Measurements from ENCODE around the gene N4BP2L2.

The N4BP2L2 gene

DNA sequence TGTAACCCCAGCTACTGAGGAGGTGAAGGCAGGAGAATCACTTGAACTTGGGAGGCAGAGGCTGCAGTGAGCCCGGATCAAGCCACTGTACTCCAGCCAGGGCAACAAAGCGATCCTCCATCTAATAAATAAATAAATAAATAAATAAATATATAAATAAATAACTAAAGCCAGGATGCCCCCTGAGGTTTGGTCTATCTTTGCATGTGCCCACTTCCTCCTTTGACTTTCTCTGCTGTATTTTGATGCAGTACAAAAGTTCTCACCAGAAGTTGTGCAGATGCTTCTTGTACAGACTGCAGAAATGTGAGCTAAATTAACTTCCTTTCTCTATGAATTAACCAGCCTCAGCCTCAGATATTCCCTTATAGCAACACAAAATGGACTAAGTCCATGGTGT lies 6.5 kb upstream of the N4BP2L2 start:
- H3K4me1 Mint-ChIP-seq: no peaks in the 10 kb centered on the region
- no peaks in the 10 kb centered on the region for H3K9me3 Mint-ChIP-seq
- H3K27me3 Mint-ChIP-seq: no peaks in the 10 kb centered on the region
- H3K36me3 Mint-ChIP-seq: no peaks in the 10 kb centered on the region
- H3K4me3 Mint-ChIP-seq: no peak overlapping the region
- no peak overlapping the region for H3K27ac Mint-ChIP-seq

DNA sequence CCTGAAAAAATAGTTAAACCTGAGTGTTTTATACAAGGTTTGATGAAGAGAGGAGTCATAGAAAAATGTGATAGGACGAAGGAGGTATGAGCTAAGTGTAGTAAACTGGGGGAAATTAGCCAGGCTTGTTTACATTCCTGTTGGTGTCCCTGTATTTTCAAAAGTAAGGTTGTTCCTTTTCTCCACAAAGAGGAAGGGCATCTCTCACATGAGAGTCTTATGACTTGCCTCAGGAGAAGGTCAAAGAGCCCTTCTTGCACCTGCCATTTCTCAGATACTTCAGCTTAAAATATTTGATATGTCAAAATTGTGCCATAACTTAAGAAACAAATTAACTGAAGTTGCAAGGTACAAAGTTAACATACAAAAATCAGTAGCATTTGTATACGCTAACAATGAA lies 3.6 kb upstream of the N4BP2L2 start:
- Mint-ChIP-seq H3K27ac (no peak overlapping the region), H3K36me3 (no peaks in the 10 kb centered on the region), H3K27me3 (no peaks in the 10 kb centered on the region), H3K4me1 (peaks cover 14% of the 10 kb centered on the region), H3K9me3 (no peaks in the 10 kb centered on the region), H3K4me3 (no peak overlapping the region)

DNA sequence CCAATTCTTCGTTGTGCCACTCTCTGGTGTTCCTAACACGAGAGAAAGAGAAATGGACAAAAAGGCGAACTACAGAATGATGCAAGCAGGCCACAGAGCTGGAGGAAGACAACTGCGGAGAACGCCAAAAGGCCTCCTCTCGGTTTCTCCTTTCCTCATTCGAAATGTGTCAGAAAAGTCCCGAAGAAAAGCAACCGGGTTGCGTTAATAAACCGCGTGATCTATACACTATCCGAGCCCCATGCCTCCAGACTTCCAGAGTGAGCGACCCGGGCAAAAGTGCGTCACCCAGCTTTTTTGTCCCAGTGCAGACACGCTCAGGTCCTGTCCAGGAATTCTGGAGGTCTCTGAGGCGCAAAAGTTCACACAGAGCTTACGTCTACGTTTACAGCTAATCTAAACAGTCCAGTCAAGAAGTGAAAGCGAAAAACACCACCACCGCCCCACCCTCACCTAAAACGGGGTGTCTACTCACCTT lies 413 bp downstream of the N4BP2L2 start:
- H3K27ac Mint-ChIP-seq: peak overlapping the region; percentile 99
- H3K27me3 Mint-ChIP-seq: no peaks in the 10 kb centered on the region
- peaks cover 27% of the 10 kb centered on the region for H3K36me3 Mint-ChIP-seq
- peak overlapping the region; percentile 98 for H3K4me3 Mint-ChIP-seq
- H3K9me3 Mint-ChIP-seq: no peaks in the 10 kb centered on the region
- H3K4me1 Mint-ChIP-seq: peaks cover 51% of the 10 kb centered on the region

DNA sequence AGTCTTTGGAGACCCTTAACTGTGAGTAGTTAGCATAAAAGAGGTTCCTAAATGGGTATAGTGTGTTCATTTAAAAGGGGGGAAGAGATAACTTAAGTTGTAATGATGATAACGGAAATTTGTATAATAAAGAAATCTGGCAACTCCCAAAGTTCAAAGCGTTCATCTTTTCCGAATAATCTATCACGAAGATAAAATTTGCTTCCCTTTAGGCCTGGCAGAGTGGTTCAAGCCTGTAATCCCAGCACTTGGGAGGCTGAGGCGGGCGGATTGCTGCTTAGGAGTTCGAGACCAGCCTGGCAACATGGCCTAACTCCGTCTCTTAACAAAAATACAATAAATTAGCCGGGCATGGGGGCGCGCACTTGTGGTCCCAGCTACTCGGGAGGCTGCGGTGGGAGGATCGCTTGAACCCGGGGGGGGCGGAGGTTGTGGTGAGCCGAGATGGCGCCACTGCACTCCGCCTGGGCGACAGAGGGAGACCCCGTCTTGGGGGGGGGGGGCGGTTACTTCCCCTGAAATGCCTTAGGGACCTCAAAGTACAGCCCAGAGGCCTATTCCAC lies 934 bp downstream of the N4BP2L2 start:
- Mint-ChIP-seq H3K27ac (peak overlapping the region; percentile 99), H3K4me1 (peaks cover 57% of the 10 kb centered on the region), H3K36me3 (peaks cover 27% of the 10 kb centered on the region), H3K27me3 (no peaks in the 10 kb centered on the region), H3K9me3 (no peaks in the 10 kb centered on the region), H3K4me3 (peak overlapping the region; percentile 98)

DNA sequence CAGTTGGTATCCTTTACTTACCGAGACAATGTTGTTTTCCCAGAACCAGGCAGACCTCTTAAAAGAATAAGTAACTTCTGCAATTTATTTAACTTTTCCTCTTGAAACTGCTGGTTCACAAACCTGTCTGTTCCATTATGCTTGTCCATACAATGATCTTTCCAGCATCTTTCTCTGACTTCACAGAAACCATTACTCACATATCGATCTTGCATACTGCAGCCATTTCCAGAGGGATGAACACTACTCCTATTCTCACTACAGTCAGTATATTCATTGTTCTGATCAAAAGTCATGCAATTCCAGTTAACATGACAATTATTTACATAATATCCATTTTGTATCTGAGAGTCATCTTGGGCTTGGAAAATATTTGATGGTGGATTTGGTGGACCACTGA lies 2.8 kb downstream of the N4BP2L2 start:
- Mint-ChIP-seq H3K36me3 (peaks cover 29% of the 10 kb centered on the region), H3K27me3 (no peaks in the 10 kb centered on the region), H3K4me1 (peaks cover 74% of the 10 kb centered on the region), H3K27ac (peak overlapping the region; percentile 63), H3K9me3 (no peaks in the 10 kb centered on the region), H3K4me3 (peak overlapping the region; percentile 54)

DNA sequence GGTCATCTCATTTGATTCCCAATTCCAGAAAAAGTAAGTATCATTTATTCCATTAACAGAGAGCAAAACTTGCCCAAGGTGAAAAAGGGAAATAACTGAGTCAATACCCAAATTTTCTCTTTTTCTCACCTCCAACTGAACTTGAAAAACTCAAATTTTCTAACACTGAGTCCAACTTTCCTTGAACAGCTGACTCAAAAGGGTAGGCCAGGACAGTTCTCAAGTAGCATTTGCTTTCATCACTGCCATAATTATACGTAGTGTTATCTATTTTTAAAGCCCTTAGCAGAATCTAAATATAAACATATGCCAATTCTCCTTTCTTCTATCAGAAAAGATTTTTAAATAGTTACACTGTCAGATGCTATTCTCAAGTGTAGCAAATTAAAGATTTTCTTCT lies 3.5 kb downstream of the N4BP2L2 start:
- Mint-ChIP-seq H3K36me3 (peaks cover 29% of the 10 kb centered on the region), H3K4me3 (peak overlapping the region; percentile 84), H3K27me3 (no peaks in the 10 kb centered on the region), H3K27ac (peak overlapping the region; percentile 56), H3K4me1 (peaks cover 80% of the 10 kb centered on the region), H3K9me3 (no peaks in the 10 kb centered on the region)

DNA sequence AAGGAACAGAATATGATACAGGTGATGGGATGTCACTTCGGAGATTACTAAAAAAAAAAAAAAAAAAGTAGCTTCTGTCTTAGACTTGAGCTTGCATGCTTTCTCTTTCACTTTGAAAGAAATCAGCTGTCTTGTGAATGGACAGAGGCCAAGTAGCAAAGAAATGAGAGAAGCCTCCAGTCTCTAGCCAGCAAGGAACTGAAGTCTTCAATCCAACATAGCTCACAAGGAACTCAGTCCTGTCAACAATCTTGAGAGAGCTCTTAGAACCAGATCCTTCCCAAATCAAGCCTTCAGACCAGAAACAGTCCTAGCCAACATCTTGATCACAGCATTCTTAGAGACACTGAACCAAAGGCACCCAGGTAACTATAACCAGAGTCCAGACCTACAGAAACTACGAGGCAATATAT lies 7.7 kb downstream of the N4BP2L2 start:
- peak overlapping the region; percentile 83 for H3K4me3 Mint-ChIP-seq
- H3K9me3 Mint-ChIP-seq: no peaks in the 10 kb centered on the region
- peaks cover 25% of the 10 kb centered on the region for H3K36me3 Mint-ChIP-seq
- H3K27me3 Mint-ChIP-seq: no peaks in the 10 kb centered on the region
- H3K27ac Mint-ChIP-seq: peak overlapping the region; percentile 59
- H3K4me1 Mint-ChIP-seq: peaks cover 96% of the 10 kb centered on the region

DNA sequence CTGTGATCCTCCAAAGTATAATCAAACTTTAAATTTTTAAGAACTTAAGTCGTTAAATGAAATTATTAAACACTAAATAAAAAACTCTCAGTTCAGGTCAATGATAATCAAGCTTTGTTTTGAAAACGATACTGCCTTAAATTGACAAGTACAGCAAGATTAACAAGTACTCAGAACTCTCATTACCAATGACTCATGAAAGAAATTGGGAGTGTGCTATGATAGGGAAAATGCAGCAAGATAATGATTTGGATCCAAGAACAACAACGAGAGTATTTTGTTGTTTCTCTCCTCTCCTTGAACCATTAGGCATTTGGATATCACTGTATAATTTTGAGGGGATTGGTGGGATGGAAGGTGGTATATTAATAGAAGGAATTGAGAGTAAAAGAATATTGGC lies 10.2 kb downstream of the N4BP2L2 start:
- Mint-ChIP-seq H3K36me3 (peaks cover 13% of the 10 kb centered on the region), H3K27ac (peak overlapping the region; percentile 61), H3K4me3 (peak overlapping the region; percentile 24), H3K4me1 (peaks cover 83% of the 10 kb centered on the region), H3K27me3 (no peaks in the 10 kb centered on the region), H3K9me3 (no peaks in the 10 kb centered on the region)

DNA sequence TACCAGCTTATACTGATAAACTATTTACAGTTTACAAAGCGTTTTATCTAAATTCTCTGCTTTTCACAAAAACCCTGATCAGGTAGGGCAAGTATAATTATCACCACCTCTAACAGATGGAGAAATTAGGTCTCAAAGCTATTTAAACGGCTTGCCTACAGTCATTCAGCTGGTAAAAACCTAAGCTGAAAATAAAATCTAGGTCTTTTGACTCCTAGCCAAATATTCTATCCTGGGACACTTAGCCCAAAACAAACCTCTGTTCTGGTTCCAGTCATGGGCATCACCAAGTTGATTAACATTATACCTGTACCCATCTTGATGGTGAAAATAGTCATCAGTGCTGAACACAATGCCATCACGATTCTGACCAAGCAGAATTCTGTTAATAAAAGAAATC lies 11.4 kb downstream of the N4BP2L2 start:
- Mint-ChIP-seq H3K4me3 (peak overlapping the region; percentile 11), H3K4me1 (peaks cover 78% of the 10 kb centered on the region), H3K36me3 (peaks cover 17% of the 10 kb centered on the region), H3K9me3 (no peaks in the 10 kb centered on the region), H3K27ac (peak overlapping the region; percentile 35), H3K27me3 (no peaks in the 10 kb centered on the region)

DNA sequence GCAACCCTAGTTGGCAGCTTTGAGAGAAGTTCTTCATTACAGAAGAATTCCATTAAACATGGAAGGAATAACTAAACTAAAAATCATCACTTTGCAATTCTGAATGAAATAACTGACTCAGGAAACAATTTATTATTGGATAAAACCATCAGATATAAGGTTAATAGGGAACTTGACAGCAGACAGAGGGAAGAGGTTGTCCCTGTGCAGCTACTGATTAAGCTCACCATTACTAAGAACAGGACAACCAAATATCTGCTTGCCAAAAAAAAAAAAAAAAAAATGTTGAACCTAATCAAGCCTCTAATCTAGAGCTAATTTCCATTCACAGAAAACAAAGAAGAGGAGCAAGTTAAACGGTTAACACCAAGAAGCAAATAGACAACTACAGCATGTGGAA lies 12.8 kb downstream of the N4BP2L2 start:
- peaks cover 17% of the 10 kb centered on the region for H3K36me3 Mint-ChIP-seq
- no peaks in the 10 kb centered on the region for H3K9me3 Mint-ChIP-seq
- peak overlapping the region; percentile 27 for H3K27ac Mint-ChIP-seq
- H3K4me3 Mint-ChIP-seq: no peak overlapping the region
- no peaks in the 10 kb centered on the region for H3K27me3 Mint-ChIP-seq
- H3K4me1 Mint-ChIP-seq: peaks cover 68% of the 10 kb centered on the region

DNA sequence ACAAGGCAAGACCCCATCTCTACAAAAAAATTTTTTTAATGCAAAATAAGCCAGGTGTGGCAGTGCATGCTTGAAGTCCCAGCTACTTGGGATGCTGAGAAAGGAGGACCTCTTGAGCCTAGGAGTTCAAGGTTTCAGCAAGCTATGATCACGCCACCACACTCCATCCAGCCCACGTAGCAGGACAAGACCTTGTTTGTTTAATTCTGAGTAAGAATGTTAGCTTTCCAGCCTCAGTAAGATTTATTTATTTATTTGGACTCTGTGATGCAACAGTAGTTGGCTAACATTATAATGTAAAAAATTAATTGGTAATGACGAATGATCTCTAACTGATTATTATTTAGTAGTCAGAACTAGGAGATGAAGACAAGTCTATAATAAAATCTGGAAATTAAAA lies 23.3 kb downstream of the N4BP2L2 start:
- H3K27ac Mint-ChIP-seq: no peak overlapping the region
- H3K4me3 Mint-ChIP-seq: no peak overlapping the region
- no peaks in the 10 kb centered on the region for H3K27me3 Mint-ChIP-seq
- H3K36me3 Mint-ChIP-seq: peaks cover 16% of the 10 kb centered on the region
- peaks cover 22% of the 10 kb centered on the region for H3K4me1 Mint-ChIP-seq
- no peaks in the 10 kb centered on the region for H3K9me3 Mint-ChIP-seq

DNA sequence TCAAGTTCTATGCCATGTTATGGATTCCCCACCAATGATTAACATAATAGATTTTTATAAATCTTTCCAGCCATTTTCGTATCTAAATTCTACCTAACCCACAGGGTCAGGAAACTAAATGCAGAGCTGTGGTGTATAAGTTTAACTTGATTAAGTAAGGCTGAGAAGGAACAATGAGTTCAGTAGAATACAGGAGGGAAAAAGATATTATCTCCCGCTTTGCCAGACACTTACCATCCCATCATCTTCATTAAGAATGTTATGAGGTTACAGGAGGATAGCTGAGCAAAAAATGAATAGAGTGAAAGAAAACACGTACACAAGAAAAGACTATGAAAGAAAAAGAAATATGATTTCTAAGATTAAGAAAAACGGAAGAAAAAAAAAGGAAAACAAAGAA lies 27.1 kb downstream of the N4BP2L2 start:
- Mint-ChIP-seq H3K4me3 (no peak overlapping the region), H3K27me3 (no peaks in the 10 kb centered on the region), H3K36me3 (peaks cover 8% of the 10 kb centered on the region)

DNA sequence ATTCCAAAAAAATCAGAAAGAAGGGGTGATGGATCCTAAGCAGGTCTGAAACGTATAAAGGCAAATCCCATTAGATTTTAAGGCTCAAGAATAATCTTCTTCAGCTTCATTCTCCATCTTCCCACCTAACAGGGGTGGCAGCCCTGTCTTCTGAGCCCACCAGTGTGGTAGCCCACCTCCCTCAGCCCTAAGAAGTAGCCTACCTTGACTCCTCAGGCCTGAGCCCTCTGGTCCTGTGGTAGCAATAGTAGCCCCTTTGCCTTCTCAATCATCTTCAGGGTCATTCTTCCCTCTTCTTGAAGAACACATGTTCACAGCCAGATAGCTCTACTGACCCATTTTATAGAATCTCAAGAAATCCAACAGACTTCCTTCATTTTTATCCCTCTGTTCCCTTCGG lies 33.7 kb downstream of the N4BP2L2 start:
- H3K27ac Mint-ChIP-seq: no peak overlapping the region
- H3K4me3 Mint-ChIP-seq: no peak overlapping the region
- no peaks in the 10 kb centered on the region for H3K27me3 Mint-ChIP-seq
- no peaks in the 10 kb centered on the region for H3K9me3 Mint-ChIP-seq
- peaks cover 4% of the 10 kb centered on the region for H3K36me3 Mint-ChIP-seq
- H3K4me1 Mint-ChIP-seq: peaks cover 7% of the 10 kb centered on the region

More for the DNA sequence above, 27.1 kb downstream of the N4BP2L2 start:
- Mint-ChIP-seq H3K27ac (peak overlapping the region; percentile 49), H3K9me3 (no peaks in the 10 kb centered on the region), H3K4me1 (peaks cover 16% of the 10 kb centered on the region)

DNA sequence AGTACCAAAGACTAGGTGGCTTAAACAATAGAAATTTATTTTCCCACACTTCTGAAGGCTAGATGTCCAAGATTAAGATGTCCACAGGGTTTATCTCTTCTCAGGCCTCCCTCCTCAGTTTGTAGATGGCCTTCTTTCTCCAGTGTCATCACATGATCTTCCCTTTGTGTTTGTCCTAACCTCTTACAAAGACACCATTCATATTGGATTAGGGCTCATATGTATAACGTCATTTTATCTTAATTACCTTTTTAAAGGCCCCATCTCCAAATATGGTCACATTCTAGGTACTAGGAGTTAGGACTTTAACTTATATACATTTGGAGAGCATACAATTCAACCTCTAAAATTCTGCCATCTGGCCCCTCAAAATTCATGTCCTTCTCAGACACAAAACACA lies 34.3 kb downstream of the N4BP2L2 start:
- peak overlapping the region; percentile 68 for H3K27ac Mint-ChIP-seq
- peaks cover 14% of the 10 kb centered on the region for H3K4me1 Mint-ChIP-seq
- peaks cover 1% of the 10 kb centered on the region for H3K36me3 Mint-ChIP-seq
- no peak overlapping the region for H3K4me3 Mint-ChIP-seq
- no peaks in the 10 kb centered on the region for H3K27me3 Mint-ChIP-seq
- H3K9me3 Mint-ChIP-seq: no peaks in the 10 kb centered on the region

DNA sequence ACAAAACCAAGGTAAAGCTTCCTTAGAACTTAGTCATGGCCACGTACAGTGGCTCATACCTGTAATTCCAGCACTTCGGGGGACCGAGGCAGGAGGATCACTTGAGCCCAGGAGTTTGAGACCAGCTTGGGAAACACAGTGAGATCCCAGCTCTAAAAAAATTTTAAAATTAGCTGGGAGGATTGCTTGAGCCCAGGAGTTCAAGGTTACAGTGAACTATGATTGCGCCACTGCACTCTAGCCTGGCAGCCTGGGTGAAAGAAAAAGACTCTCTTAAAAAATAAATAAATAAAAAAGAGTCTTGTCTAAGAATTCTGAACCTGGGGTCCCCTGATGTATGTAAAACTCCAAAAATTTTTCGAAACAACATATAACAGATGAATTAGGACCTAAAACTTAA lies 34.9 kb downstream of the N4BP2L2 start:
- H3K27me3 Mint-ChIP-seq: no peaks in the 10 kb centered on the region
- H3K4me1 Mint-ChIP-seq: peaks cover 17% of the 10 kb centered on the region
- no peak overlapping the region for H3K4me3 Mint-ChIP-seq
- H3K9me3 Mint-ChIP-seq: no peaks in the 10 kb centered on the region
- no peak overlapping the region for H3K27ac Mint-ChIP-seq
- H3K36me3 Mint-ChIP-seq: peaks cover 3% of the 10 kb centered on the region

DNA sequence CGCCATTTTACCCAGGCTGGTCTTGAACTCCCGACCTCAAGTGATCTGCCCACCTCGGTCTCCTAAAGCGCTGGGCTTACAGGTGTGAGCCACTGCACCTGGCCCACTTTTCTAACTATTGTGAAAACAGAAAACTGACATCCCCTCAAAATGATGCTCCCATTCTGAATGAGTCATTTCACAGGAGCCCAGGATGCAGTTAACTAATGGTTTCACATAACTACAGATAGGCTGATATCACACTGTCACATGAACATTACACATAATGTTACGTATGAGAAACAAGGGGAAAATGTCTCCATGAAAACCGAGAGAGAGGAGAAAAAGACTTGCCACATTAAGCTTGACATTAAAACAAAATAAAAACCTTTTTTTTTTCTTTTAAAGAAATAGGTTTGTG lies 37.5 kb downstream of the N4BP2L2 start:
- H3K27me3 Mint-ChIP-seq: no peaks in the 10 kb centered on the region
- H3K9me3 Mint-ChIP-seq: no peaks in the 10 kb centered on the region
- peaks cover 25% of the 10 kb centered on the region for H3K4me1 Mint-ChIP-seq
- no peak overlapping the region for H3K4me3 Mint-ChIP-seq
- H3K36me3 Mint-ChIP-seq: peaks cover 3% of the 10 kb centered on the region
- peak overlapping the region; percentile 30 for H3K27ac Mint-ChIP-seq
